HCT116 (cell line): ENCODE measurements around the gene IGFBPL1. TPM values are rescaled to one million over a fixed set of nuclear protein-coding genes. Genes with fewer than 3 reads are reported as not detected.

ENCODE experiments used
- ATAC-seq: fragments of 200-7000 bp; cut with Tn5 transposase; 2 replicates; pipeline ENCODE4 v1.9.1; 2020; ENCODE audit warnings: mild to moderate bottlenecking, moderate library complexity
- BruUV-seq: library from RNA; stranded (reverse); fragments of 400-500 nt; replicated peaks from 2 replicates; lab custom pipeline; 2021; lab: Mats Ljungman, UMichigan
- CTCF ChIA-PET: fragments of 300-600 bp; sonication (Branson Sonifier 250); formaldehyde crosslinking; loops from one replicate; lab custom pipeline; 2021; ENCODE audit warnings: antibody characterized with exemption; lab: Charles Lee
- POLR2A ChIA-PET: fragments of 300-600, 350-600 bp; sonication (Branson Sonifier 250); formaldehyde crosslinking; loops from one replicate; lab custom pipeline; 2021; ENCODE audit warnings: antibody characterized with exemption; lab: Charles Lee
- RAD21 ChIA-PET, 2 experiments: fragments of 300-600 bp; sonication (Branson Sonifier 250); formaldehyde crosslinking; loops; one replicate each; lab custom pipeline; 2023; ENCODE audit warnings: low total read pairs in 2 of 2; ENCODE audit not compliant: uncharacterized antibody in 2 of 2, unreplicated experiment in 2 of 2, low non-redundant PET in 1 of 2; lab: Charles Lee
- DNase-seq: peaks from one replicate; pipeline ENCODE4 v3.0.0-alpha.2; 2010; ENCODE audit warnings: low read depth, low spot score
- H2AFZ ChIP-seq: fragments of 200-600 bp; shearing (Covaris generic), sonication (generic); 2 replicates; pipeline ENCODE4 v1.6.1; 2017; ENCODE audit warnings: low read depth, mixed run types, mixed read lengths, antibody characterized with exemption, low read length; ENCODE audit not compliant: poor library complexity, severe bottlenecking
- H3K27ac ChIP-seq: 2 replicates; pipeline ENCODE4 v1.5.1; 2012; ENCODE audit warnings: low read depth, low read length
- H3K27me3 ChIP-seq: fragments of 200-600 bp; sonication (generic); 2 replicates; pipeline ENCODE4 v1.6.1; 2016; ENCODE audit warnings: mixed run types, low read length, mixed read lengths; ENCODE audit not compliant: insufficient read depth
- H3K36me3 ChIP-seq, 2 experiments: fragments of 200-500 bp in 1 of 2; fragments of 200-600 bp in 1 of 2; sonication (Bioruptor generic) in 1 of 2; sonication (generic) in 1 of 2; 2 replicates each; pipeline versions ENCODE4 v1.5.1 to v1.6.1; 2014 to 2016; ENCODE audit warnings: low read length in 2 of 2, inconsistent platforms in 1 of 2, mixed read lengths in 1 of 2, mixed run types in 1 of 2; ENCODE audit not compliant: insufficient read depth in 2 of 2, control insufficient read depth in 1 of 2
- H3K4me1 ChIP-seq, 2 experiments: fragments of 200-600 bp in 1 of 2; sonication (generic) in 1 of 2; 2 replicates each; pipeline versions ENCODE4 v1.5.1 to v1.6.1; 2012 to 2017; ENCODE audit warnings: low read length in 2 of 2, inconsistent platforms in 1 of 2, mild to moderate bottlenecking in 1 of 2, mixed read lengths in 1 of 2, mixed run types in 1 of 2, moderate library complexity in 1 of 2; ENCODE audit not compliant: insufficient read depth in 2 of 2, control insufficient read depth in 1 of 2
- H3K4me2 ChIP-seq: fragments of 200-600 bp; sonication (generic); 2 replicates; pipeline ENCODE4 v1.6.1; 2017; ENCODE audit warnings: mixed run types, low read length, mixed read lengths
- H3K4me3 ChIP-seq, 2 experiments: fragments of 200-600 bp in 1 of 2; sonication (generic) in 1 of 2; replicated peaks in 1 of 2; 2 replicates each; pipeline ENCODE4 v1.5.1; 2011 to 2016; ENCODE audit warnings: low read length in 2 of 2, control low read depth in 1 of 2, low read depth in 1 of 2, mild to moderate bottlenecking in 1 of 2, mixed read lengths in 1 of 2, mixed run types in 1 of 2
- H3K79me2 ChIP-seq: fragments of 200-600 bp; sonication (generic); 2 replicates; pipeline ENCODE4 v1.6.1; 2017; ENCODE audit warnings: mild to moderate bottlenecking, mixed run types, low read length, moderate library complexity, mixed read lengths; ENCODE audit not compliant: insufficient read depth
- H3K9ac ChIP-seq: fragments of 200-600 bp; sonication (generic); 2 replicates; pipeline ENCODE4 v1.6.1; 2016; ENCODE audit warnings: low read length, mixed read lengths
- H3K9me2 ChIP-seq: fragments of 200-600 bp; sonication (generic), shearing (Covaris generic); 2 replicates; pipeline ENCODE4 v1.6.1; 2017; ENCODE audit warnings: mixed run types, mild to moderate bottlenecking, moderate library complexity; ENCODE audit not compliant: insufficient read depth
- H3K9me3 ChIP-seq, 2 experiments: fragments of 200-500 bp in 1 of 2; fragments of 200-600 bp in 1 of 2; sonication (Bioruptor generic) in 1 of 2; sonication (generic) in 1 of 2; 2 replicates each; pipeline ENCODE4 v1.6.1; 2014 to 2017; ENCODE audit warnings: low read length in 2 of 2, mixed read lengths in 2 of 2, inconsistent platforms in 1 of 2, low read depth in 1 of 2, mild to moderate bottlenecking in 1 of 2, mixed run types in 1 of 2, moderate library complexity in 1 of 2; ENCODE audit not compliant: control insufficient read depth in 1 of 2, insufficient read depth in 1 of 2
- H4K20me1 ChIP-seq: fragments of 200-600 bp; sonication (generic), shearing (Covaris generic); 2 replicates; pipeline ENCODE4 v1.6.1; 2017; ENCODE audit warnings: mixed run types, mild to moderate bottlenecking, moderate library complexity; ENCODE audit not compliant: insufficient read depth
- CEBPB ChIP-seq: IDR thresholded peaks from 2 replicates; pipeline ENCODE4 v1.6.1; 2012; ENCODE audit warnings: low read depth
- CTCF ChIP-seq, 3 experiments: fragments of 200-600 bp in 1 of 3; sonication (generic) in 1 of 3; IDR thresholded peaks in 2 of 3; conservative IDR thresholded peaks in 1 of 3; 2 replicates each; pipeline ENCODE4 v1.5.1; 2012 to 2017; ENCODE audit warnings: low read depth in 2 of 3, low read length in 2 of 3, antibody characterized with exemption in 1 of 3, borderline replicate concordance in 1 of 3, control low read depth in 1 of 3, mild to moderate bottlenecking in 1 of 3, mixed read lengths in 1 of 3, mixed run types in 1 of 3, moderate library complexity in 1 of 3; ENCODE audit not compliant: insufficient read depth in 1 of 3
- ELF1 ChIP-seq: IDR thresholded peaks from 2 replicates; pipeline ENCODE4 v1.6.1; 2012; ENCODE audit warnings: low read depth, borderline replicate concordance
- EZH2 ChIP-seq: fragments of 200-600 bp; sonication (generic); IDR thresholded peaks from 2 replicates; pipeline ENCODE4 v1.6.1; 2017; ENCODE audit warnings: antibody characterized with exemption, mixed run types
- EZH2phosphoT487 ChIP-seq: fragments of 200-600 bp; IDR thresholded peaks from 2 replicates; pipeline ENCODE4 v1.6.1; 2018; ENCODE audit warnings: antibody characterized with exemption, borderline replicate concordance
- FOSL1 ChIP-seq: IDR thresholded peaks from 2 replicates; pipeline ENCODE4 v1.6.1; 2012; ENCODE audit warnings: low read depth
- JUND ChIP-seq: IDR thresholded peaks from 2 replicates; pipeline ENCODE4 v1.6.1; 2012
- MAX ChIP-seq: IDR thresholded peaks from 2 replicates; pipeline ENCODE4 v1.6.1; 2012
- POLR2A ChIP-seq: IDR thresholded peaks from 2 replicates; pipeline ENCODE4 v1.7.0; 2011; ENCODE audit warnings: borderline replicate concordance; ENCODE audit not compliant: insufficient read depth, insufficient read length; ENCODE audit errors: extremely low read depth
- POLR2AphosphoS5 ChIP-seq: IDR thresholded peaks from 2 replicates; pipeline ENCODE4 v1.6.1; 2011; ENCODE audit warnings: mild to moderate bottlenecking, low read depth, low read length, moderate library complexity
- RAD21 ChIP-seq: IDR thresholded peaks from 2 replicates; pipeline ENCODE4 v1.6.1; 2012; ENCODE audit warnings: low read depth, mild to moderate bottlenecking
- REST ChIP-seq: IDR thresholded peaks from 2 replicates; pipeline ENCODE4 v1.6.1; 2012; ENCODE audit warnings: low read depth
- SIN3A ChIP-seq: IDR thresholded peaks from 2 replicates; pipeline ENCODE4 v1.6.1; 2012; ENCODE audit warnings: low read depth
- SRF ChIP-seq: IDR thresholded peaks from 2 replicates; pipeline ENCODE4 v1.6.1; 2012; ENCODE audit warnings: low read depth
- YY1 ChIP-seq: IDR thresholded peaks from 2 replicates; pipeline ENCODE4 v1.6.1; 2011; ENCODE audit warnings: low read length, low read depth, moderate library complexity, mild to moderate bottlenecking; ENCODE audit not compliant: insufficient replicate concordance; ENCODE audit errors: extremely low read depth
- ZBTB33 ChIP-seq: IDR thresholded peaks from 2 replicates; pipeline ENCODE4 v1.6.1; 2011; ENCODE audit warnings: mild to moderate bottlenecking, low read length, moderate library complexity; ENCODE audit not compliant: insufficient replicate concordance; ENCODE audit errors: extremely low read depth
- ZNF274 ChIP-seq: fragments of 200-500 bp; sonication (Bioruptor generic); IDR thresholded peaks from 2 replicates; pipeline ENCODE4 v1.6.1; 2014; ENCODE audit warnings: mild to moderate bottlenecking, low read depth, low read length, inconsistent platforms
- intact Hi-C: fragments of 100-400 bp; cut with micrococcal nuclease; formaldehyde crosslinking; loops from 2 replicates; pipeline ENCODE4 v1.10.0; 2022
- total RNA-seq: library from RNA; stranded (reverse); gene quantifications from one replicate; pipeline ENCODE4 v1.2.1, GENCODE V29; 2021; ENCODE audit not compliant: unreplicated experiment

Gene IGFBPL1
- total RNA-seq, 1 experiment from 2014 or later: not detected

- Histone ChIP-seq H3K4me1 (no peaks in the 10 kb centered on the region; a peak in 1 of 4 replicates), H3K27ac (no peak overlapping the region)
- no TSS peak for BruUV-seq
These were observed 42.1 kb downstream of the IGFBPL1 start for GRCh38 chr9:38382141-38382540.

More at GRCh38 chr9:38382141-38382540, 42.1 kb downstream of the IGFBPL1 start:
- Histone ChIP-seq H3K4me3 (no peak overlapping the region), H3K36me3 (no peaks in the 10 kb centered on the region), H2AFZ (no peak overlapping the region), H3K9ac (no peak overlapping the region), H3K79me2 (no peaks in the 10 kb centered on the region), H3K9me3 (peaks cover 4 to 5% of the 10 kb centered on the region in 2 experiments; a peak in 1 of 4 replicates), H4K20me1 (no peaks in the 10 kb centered on the region), H3K9me2 (no peaks in the 10 kb centered on the region), H3K4me2 (no peak overlapping the region), H3K27me3 (no peaks in the 10 kb centered on the region)
- no peak for TF ChIP-seq SIN3A
- TF ChIP-seq ZBTB33: no peak
- no peak for TF ChIP-seq CTCF (IDR thresholded peaks at IDR 0.05 in 2 of 3, conservative IDR thresholded peaks at IDR 0.05 in 1 of 3; ENCODE audit: borderline replicate concordance in 1 of 3, insufficient read depth in 1 of 3, low read depth in 2 of 3, low read length in 2 of 3)
- no peak for TF ChIP-seq ZNF274
- no peak for TF ChIP-seq CEBPB
- no peak for TF ChIP-seq POLR2A
- TF ChIP-seq YY1: no peak
- no peak for TF ChIP-seq ELF1
- no peak for TF ChIP-seq EZH2phosphoT487
- no peak for TF ChIP-seq FOSL1
- TF ChIP-seq RAD21: no peak
- TF ChIP-seq REST: no peak
- TF ChIP-seq JUND: no peak
- no peak for TF ChIP-seq MAX
- no peak for TF ChIP-seq SRF
- TF ChIP-seq POLR2AphosphoS5: no peak
- no peak for TF ChIP-seq EZH2
- ChIA-PET POLR2A (no interaction called here), RAD21 (no interaction called here), CTCF (no interaction called here)
- intact Hi-C loops: no loop called here
- DNase-seq (no peak), ATAC-seq (no peak)
